Smooth muscle cell (in vitro differentiated cells): Measurements from ENCODE around the gene ASXL3. TPM values are rescaled to one million over a fixed set of nuclear protein-coding genes. Genes with fewer than 3 reads are reported as not detected.

Experiments
- DNase-seq: peaks from one replicate; lab custom pipeline; 2025; ENCODE audit not compliant: unreplicated experiment; lab: John Stamatoyannopoulos, UW
- H2AFZ ChIP-seq: fragments of 200-600 bp; sonication (generic); 2 replicates; pipeline ENCODE4 v1.6.0; 2016; ENCODE audit warnings: antibody characterized with exemption, low read depth, mild to moderate bottlenecking
- H3F3A ChIP-seq: fragments of 200-600 bp; sonication (generic); 2 replicates; pipeline ENCODE4 v1.6.0; 2017; ENCODE audit warnings: antibody characterized with exemption, low read depth
- H3K27ac ChIP-seq: fragments of 200-600 bp; sonication (generic); 2 replicates; pipeline ENCODE4 v1.5.1; 2016; ENCODE audit warnings: low read depth, mild to moderate bottlenecking
- H3K27me3 ChIP-seq: fragments of 200-600 bp; sonication (generic); 2 replicates; pipeline ENCODE4 v1.6.1; 2016; ENCODE audit warnings: low read depth, mild to moderate bottlenecking
- H3K36me3 ChIP-seq: fragments of 200-600 bp; sonication (generic); 2 replicates; pipeline ENCODE4 v1.5.1; 2016; ENCODE audit warnings: low read depth
- H3K4me1 ChIP-seq: fragments of 200-600 bp; sonication (generic); 2 replicates; pipeline ENCODE4 v1.5.1; 2016; ENCODE audit warnings: low read depth
- H3K4me2 ChIP-seq: fragments of 200-600 bp; sonication (generic); 2 replicates; pipeline ENCODE4 v1.6.0; 2016; ENCODE audit warnings: mild to moderate bottlenecking
- H3K4me3 ChIP-seq: fragments of 200-600 bp; sonication (generic); 2 replicates; pipeline ENCODE4 v1.5.1; 2016; ENCODE audit warnings: mild to moderate bottlenecking
- H3K79me2 ChIP-seq: fragments of 200-600 bp; sonication (generic); 2 replicates; pipeline ENCODE4 v1.6.0; 2016; ENCODE audit warnings: low read depth, mild to moderate bottlenecking
- H3K9ac ChIP-seq: fragments of 200-600 bp; sonication (generic); 2 replicates; pipeline ENCODE4 v1.6.0; 2016; ENCODE audit warnings: low read depth
- H3K9me3 ChIP-seq: fragments of 200-600 bp; sonication (generic); replicated peaks from 2 replicates; pipeline ENCODE4 v1.5.1; 2016; ENCODE audit warnings: low read depth
- H4K20me1 ChIP-seq: fragments of 200-600 bp; sonication (generic); 2 replicates; pipeline ENCODE4 v1.6.0; 2016; ENCODE audit warnings: low read depth
- CTCF ChIP-seq: fragments of 200-600 bp; sonication (generic); IDR thresholded peaks from 2 replicates; pipeline ENCODE4 v1.5.1; 2017; ENCODE audit warnings: borderline replicate concordance, mild to moderate bottlenecking, antibody characterized with exemption; ENCODE audit not compliant: insufficient read depth, poor library complexity, severe bottlenecking
- WGBS: methylation state at CpG from one replicate; pipeline ENCODE4 v1.1.7; 2016; ENCODE audit warnings: low lambda C conversion rate; 5-methylcytosine and 5-hydroxymethylcytosine counted together
- polyA plus RNA-seq: library from polyadenylated mRNA; unstranded; fragments of >200 nt; fragmentation: Nextera tagmentation; extraction: Ambion mirVana; gene quantifications from 2 replicates; pipeline ENCODE4 v1.2.1, GENCODE V29; 2016
- total RNA-seq: library from RNA; depleted of rRNA; stranded (reverse); fragments of >200 nt; gene quantifications from 2 replicates; pipeline ENCODE4 v1.2.3, GENCODE V29; 2014

The ASXL3 gene
- total and polyA plus RNA-seq, 2 experiments from 2014 or later = 1.2 to 5.9 TPM

- Histone ChIP-seq H3K9me3 (no peaks in the 10 kb centered on the region), H3F3A (no peaks in the 10 kb centered on the region), H3K27me3 (no peaks in the 10 kb centered on the region), H3K4me1 (no peaks in the 10 kb centered on the region), H3K4me2 (no peak overlapping the region), H3K36me3 (no peaks in the 10 kb centered on the region), H4K20me1 (no peaks in the 10 kb centered on the region), H3K4me3 (no peak overlapping the region), H3K79me2 (no peaks in the 10 kb centered on the region), H3K9ac (no peak overlapping the region), H3K27ac (no peak overlapping the region), H2AFZ (no peak overlapping the region)
- no peak for DNase-seq
- WGBS = 92% methylated on average over 15 of the region's 16 CpGs
- TF ChIP-seq CTCF = no peak
These were observed 168.0 kb downstream of the ASXL3 start for GRCh38 chr18:33745871-33746545.

- no peaks in the 10 kb centered on the region for H3K79me2 ChIP-seq
- no peak overlapping the region for H2AFZ ChIP-seq
- no peaks in the 10 kb centered on the region for H4K20me1 ChIP-seq
- no peaks in the 10 kb centered on the region for H3F3A ChIP-seq
- TF ChIP-seq CTCF = no peak
- no peaks in the 10 kb centered on the region for H3K36me3 ChIP-seq
- no peak overlapping the region for H3K9ac ChIP-seq
- no peaks in the 10 kb centered on the region for H3K9me3 ChIP-seq
- H3K27ac ChIP-seq = no peak overlapping the region
- WGBS = 83% methylated on average over 9 of the region's 9 CpGs
- no peaks in the 10 kb centered on the region for H3K27me3 ChIP-seq
- H3K4me1 ChIP-seq = no peaks in the 10 kb centered on the region
- no peak overlapping the region for H3K4me3 ChIP-seq
- H3K4me2 ChIP-seq = no peak overlapping the region
- DNase-seq = no peak
These were observed 171.8 kb downstream of the ASXL3 start for GRCh38 chr18:33749834-33750233.

GRCh38 chr18:33750366-33750765, 172.3 kb downstream of the ASXL3 start:
- H3K27ac ChIP-seq = no peak overlapping the region
- H3K4me2 ChIP-seq = no peak overlapping the region
- no peak overlapping the region for H3K9ac ChIP-seq
- H3K27me3 ChIP-seq = no peaks in the 10 kb centered on the region
- H3K36me3 ChIP-seq = no peaks in the 10 kb centered on the region
- no peaks in the 10 kb centered on the region for H3K79me2 ChIP-seq
- H4K20me1 ChIP-seq = no peaks in the 10 kb centered on the region
- H3F3A ChIP-seq = no peaks in the 10 kb centered on the region
- no peak for TF ChIP-seq CTCF
- H3K4me3 ChIP-seq = no peak overlapping the region
- WGBS = 70% methylated on average over 3 of the region's 3 CpGs
- DNase-seq = no peak
- no peaks in the 10 kb centered on the region for H3K4me1 ChIP-seq
- no peak overlapping the region for H2AFZ ChIP-seq
- no peaks in the 10 kb centered on the region for H3K9me3 ChIP-seq

- Histone ChIP-seq H4K20me1 (no peaks in the 10 kb centered on the region), H3K79me2 (no peaks in the 10 kb centered on the region), H3F3A (no peaks in the 10 kb centered on the region), H3K27me3 (no peaks in the 10 kb centered on the region), H3K9ac (no peak overlapping the region), H2AFZ (peak overlapping the region; percentile 17), H3K9me3 (no peaks in the 10 kb centered on the region), H3K4me2 (peak overlapping the region; percentile 3), H3K27ac (no peak overlapping the region), H3K36me3 (no peaks in the 10 kb centered on the region), H3K4me3 (no peak overlapping the region), H3K4me1 (no peaks in the 10 kb centered on the region)
- peak; percentile 63 for TF ChIP-seq CTCF
- WGBS = 24% methylated on average over 4 of the region's 4 CpGs
- DNase-seq = no peak
These were observed 173.7 kb downstream of the ASXL3 start for GRCh38 chr18:33751613-33752221.
